22Rv1 (cell line): ENCODE measurements around the gene ATP9A.
"Not testable (repeated sequence)": the region's sequence is repeated elsewhere in the genome, so short reads cannot be mapped to it uniquely, and the experiment has no call there.

Experiments
- H3K27ac ChIP-seq: fragments of 450-650 bp; 2 replicates; pipeline ENCODE4 v1.5.1; 2017
- ZFX ChIP-seq: fragments of 450-650 bp; IDR thresholded peaks from 2 replicates; pipeline ENCODE4 v1.6.1; 2017; ENCODE audit warnings: antibody characterized with exemption, borderline replicate concordance
- TF ChIP-seq, protein P1 (sequence below): fragments of 450-650 bp; IDR thresholded peaks from 2 replicates; pipeline ENCODE4 v1.5.1; 2017; ENCODE audit warnings: mild to moderate bottlenecking

Gene ATP9A

GRCh38 chr20:51791626-51792025 lies 23.4 kb upstream of the ATP9A start:
- H3K27ac ChIP-seq, result no peak overlapping the region
- TF ChIP-seq ZFX, result no peak
- TF ChIP-seq, protein P1, sequence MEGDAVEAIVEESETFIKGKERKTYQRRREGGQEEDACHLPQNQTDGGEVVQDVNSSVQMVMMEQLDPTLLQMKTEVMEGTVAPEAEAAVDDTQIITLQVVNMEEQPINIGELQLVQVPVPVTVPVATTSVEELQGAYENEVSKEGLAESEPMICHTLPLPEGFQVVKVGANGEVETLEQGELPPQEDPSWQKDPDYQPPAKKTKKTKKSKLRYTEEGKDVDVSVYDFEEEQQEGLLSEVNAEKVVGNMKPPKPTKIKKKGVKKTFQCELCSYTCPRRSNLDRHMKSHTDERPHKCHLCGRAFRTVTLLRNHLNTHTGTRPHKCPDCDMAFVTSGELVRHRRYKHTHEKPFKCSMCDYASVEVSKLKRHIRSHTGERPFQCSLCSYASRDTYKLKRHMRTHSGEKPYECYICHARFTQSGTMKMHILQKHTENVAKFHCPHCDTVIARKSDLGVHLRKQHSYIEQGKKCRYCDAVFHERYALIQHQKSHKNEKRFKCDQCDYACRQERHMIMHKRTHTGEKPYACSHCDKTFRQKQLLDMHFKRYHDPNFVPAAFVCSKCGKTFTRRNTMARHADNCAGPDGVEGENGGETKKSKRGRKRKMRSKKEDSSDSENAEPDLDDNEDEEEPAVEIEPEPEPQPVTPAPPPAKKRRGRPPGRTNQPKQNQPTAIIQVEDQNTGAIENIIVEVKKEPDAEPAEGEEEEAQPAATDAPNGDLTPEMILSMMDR, result no peak

DNA sequence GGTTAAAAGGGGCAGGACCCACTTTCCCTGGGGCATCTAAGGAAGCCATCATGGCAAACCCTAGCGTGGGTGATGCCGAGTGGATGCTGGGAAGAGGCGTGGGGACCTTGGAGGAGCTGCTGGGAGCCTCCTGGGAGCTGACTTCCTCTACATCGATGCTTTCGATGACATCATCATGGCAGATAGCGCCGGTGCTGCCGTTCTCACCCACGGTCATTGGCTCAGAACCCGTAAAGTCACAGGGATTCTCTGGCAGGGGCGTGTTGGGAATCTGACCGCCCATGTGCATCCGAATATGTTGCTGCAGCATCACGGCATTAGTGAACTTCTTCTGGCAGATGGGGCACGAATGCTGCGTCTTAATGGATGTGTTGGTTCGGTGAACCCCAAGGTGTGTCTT lies 22.1 kb upstream of the ATP9A start:
- TF ChIP-seq, protein P1, result no peak
- no peak for TF ChIP-seq ZFX
- H3K27ac ChIP-seq, result no peak overlapping the region

DNA sequence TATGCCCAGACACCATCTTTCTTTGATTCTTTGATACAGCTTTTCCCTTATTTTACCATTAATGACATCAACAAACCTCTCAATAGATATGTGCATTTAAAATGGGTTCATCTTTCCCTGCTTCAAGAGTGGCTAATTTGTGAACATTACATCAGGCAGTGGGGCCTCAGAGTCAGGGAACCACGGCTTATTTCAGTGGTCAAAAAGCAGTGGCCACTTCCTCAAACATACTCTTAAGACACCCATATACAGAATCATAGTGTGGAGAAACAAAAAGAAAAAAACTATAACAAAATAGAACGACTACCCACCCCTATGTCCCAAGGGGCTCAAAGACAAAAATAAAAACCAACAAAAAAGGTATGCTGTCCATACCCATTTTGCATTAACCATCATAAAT lies 21.2 kb upstream of the ATP9A start:
- no peak overlapping the region for H3K27ac ChIP-seq
- TF ChIP-seq, protein P1, result no peak
- no peak for TF ChIP-seq ZFX

DNA sequence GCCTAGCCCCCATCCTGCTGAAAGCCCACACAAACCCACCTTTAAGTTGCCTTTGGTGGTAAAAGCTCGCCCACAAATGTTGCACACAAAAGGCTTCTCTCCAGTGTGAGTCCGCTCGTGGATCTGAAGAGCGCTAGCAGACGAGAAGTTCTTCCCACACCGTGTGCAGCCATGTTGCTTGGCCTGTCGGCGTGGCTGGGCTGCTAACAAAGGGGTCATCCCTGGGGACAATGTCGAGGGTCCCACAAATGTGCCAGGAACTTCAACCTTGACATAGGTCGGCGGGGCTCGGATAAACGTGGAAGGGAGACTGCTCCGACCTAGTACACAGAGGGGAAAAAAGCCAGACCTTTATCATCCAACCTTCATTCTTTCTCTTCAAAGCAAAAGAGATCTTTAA lies 20.6 kb upstream of the ATP9A start:
- H3K27ac ChIP-seq, result no peak overlapping the region

DNA sequence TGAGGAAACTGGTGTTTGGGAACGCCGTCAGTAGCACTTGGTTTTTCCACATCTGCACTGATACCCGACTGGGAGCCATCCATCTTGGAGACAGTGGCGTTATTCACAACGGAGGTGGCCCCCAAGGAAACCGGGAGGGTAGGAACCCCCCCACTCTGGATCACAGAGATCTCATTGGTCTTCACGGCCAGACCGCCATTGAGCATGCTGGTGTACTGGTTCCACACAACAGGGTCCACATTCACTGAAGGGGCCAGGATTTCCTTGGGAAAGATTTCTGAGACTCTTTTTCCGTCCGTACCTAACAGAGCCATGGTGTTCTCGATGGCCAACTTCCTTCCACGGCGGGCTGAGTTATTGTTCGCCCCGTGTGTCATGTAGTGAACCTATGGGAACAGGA lies 16.1 kb upstream of the ATP9A start:
- no peak for TF ChIP-seq ZFX
- no peak overlapping the region for H3K27ac ChIP-seq

More for the DNA sequence above, 20.6 kb upstream of the ATP9A start:
- no peak for TF ChIP-seq ZFX
- TF ChIP-seq, protein P1, result no peak

DNA sequence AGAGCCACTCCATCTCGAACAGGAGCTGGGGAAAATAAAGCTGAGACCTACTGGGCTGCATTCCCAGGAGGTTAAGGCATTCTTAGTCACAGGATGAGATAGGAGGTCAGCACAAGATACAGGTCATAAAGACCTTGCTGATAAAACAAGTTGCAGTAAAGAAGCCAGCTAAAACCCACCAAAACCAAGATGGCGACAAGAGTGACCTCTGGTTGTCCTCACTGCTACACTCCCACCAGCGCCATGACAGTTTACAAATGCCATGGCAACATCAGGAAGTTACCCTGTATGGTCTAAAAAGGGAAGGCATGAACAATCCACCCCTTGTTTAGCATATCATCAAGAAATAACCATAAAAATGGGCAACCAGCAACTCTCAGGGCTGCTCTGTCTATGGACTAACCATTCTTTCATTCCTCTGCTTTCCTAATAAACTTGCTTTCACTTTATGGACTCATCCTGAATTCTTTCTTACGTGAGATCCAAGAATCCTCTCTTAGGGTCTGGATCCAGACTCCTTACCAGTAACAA lies 10.1 kb upstream of the ATP9A start:
- H3K27ac ChIP-seq, result not testable (repeated sequence)

GRCh38 chr20:51775241-51775640 lies 7.1 kb upstream of the ATP9A start:
- H3K27ac ChIP-seq, result no peak overlapping the region
- no peak for TF ChIP-seq ZFX
- TF ChIP-seq, protein P1, result no peak

GRCh38 chr20:51772236-51772635 lies 4.0 kb upstream of the ATP9A start:
- H3K27ac ChIP-seq, result no peak overlapping the region
- TF ChIP-seq, protein P1, result no peak
- no peak for TF ChIP-seq ZFX
